Endothelial cell of umbilical vein (primary cell): ENCODE results near the gene ACOX3. TPM values are rescaled to one million over a fixed set of nuclear protein-coding genes. Genes with fewer than 3 reads are reported as not detected.

Experiments used
- BruUV-seq: library from RNA; stranded (reverse); fragments of 400-500 nt; replicated peaks from 2 replicates; lab custom pipeline; 2021; lab: Mats Ljungman, UMichigan
- CTCF ChIA-PET: fragments of 300-600, 350-600 bp; sonication (Branson Sonifier 250); formaldehyde crosslinking; loops from one replicate; lab custom pipeline; 2021; ENCODE audit warnings: antibody characterized with exemption, inconsistent platforms; lab: Charles Lee
- POLR2A ChIA-PET: fragments of 300-600, 350-600 bp; sonication (Branson Sonifier 250); formaldehyde crosslinking; loops from one replicate; lab custom pipeline; 2021; ENCODE audit warnings: antibody characterized with exemption, inconsistent platforms; lab: Charles Lee
- DNase-seq: peaks from one replicate; pipeline ENCODE4 v3.0.0-alpha.2; 2011; ENCODE audit warnings: low read depth, low spot score
- FAIRE-seq: peaks from 2 replicates; lab custom pipeline; 2011; peaks lifted over from hg19 to GRCh38; lab: Jason Lieb, UNC
- H2AFZ ChIP-seq: 2 replicates; pipeline ENCODE4 v1.6.0; 2012; ENCODE audit warnings: low read depth, low read length, control low read depth, inconsistent platforms
- H3K27ac ChIP-seq: 2 replicates; pipeline ENCODE4 v1.5.1; 2011; ENCODE audit warnings: low read depth, mild to moderate bottlenecking, control low read depth, low read length, moderate library complexity; ENCODE audit not compliant: insufficient read depth
- H3K27me3 ChIP-seq, 2 experiments: 2 replicates each; pipeline versions ENCODE4 v1.6.0 to v1.6.1; 2011; ENCODE audit warnings: low read length in 2 of 2, mixed read lengths in 1 of 2; ENCODE audit not compliant: control insufficient read depth in 2 of 2, insufficient read depth in 2 of 2
- H3K36me3 ChIP-seq, 2 experiments: 2 replicates in 1 of 2; 3 replicates in 1 of 2; pipeline ENCODE4 v1.5.1; 2011; ENCODE audit warnings: low read length in 2 of 2, mild to moderate bottlenecking in 1 of 2, moderate library complexity in 1 of 2; ENCODE audit not compliant: control insufficient read depth in 2 of 2, insufficient read depth in 2 of 2; ENCODE audit errors: extremely low read depth in 1 of 2
- H3K4me1 ChIP-seq: 3 replicates; pipeline ENCODE4 v1.5.1; 2011; ENCODE audit warnings: mild to moderate bottlenecking, low read length; ENCODE audit not compliant: control insufficient read depth, insufficient read depth; ENCODE audit errors: extremely low read depth
- H3K4me2 ChIP-seq: 2 replicates; pipeline ENCODE4 v1.6.1; 2011; ENCODE audit warnings: low read length, control low read depth, mixed read lengths; ENCODE audit not compliant: insufficient read depth
- H3K4me3 ChIP-seq, 3 experiments: fragments of 200-600 bp in 1 of 3; sonication (generic), shearing (Covaris generic) in 1 of 3; replicated peaks in 1 of 3; 2 replicates each; pipeline ENCODE4 v1.5.1; 2011 to 2016; ENCODE audit warnings: control low read depth in 3 of 3, low read length in 3 of 3, mild to moderate bottlenecking in 2 of 3, inconsistent platforms in 1 of 3, low read depth in 1 of 3, moderate library complexity in 1 of 3; ENCODE audit not compliant: insufficient read depth in 1 of 3
- H3K79me2 ChIP-seq: 2 replicates; pipeline ENCODE4 v1.6.0; 2012; ENCODE audit warnings: low read length, inconsistent platforms; ENCODE audit not compliant: control insufficient read depth, insufficient read depth
- H3K9ac ChIP-seq: replicated peaks from 2 replicates; pipeline ENCODE3; 2011; ENCODE audit warnings: low read length, control low read depth; ENCODE audit not compliant: insufficient read depth; ENCODE audit errors: extremely low read depth
- H3K9me1 ChIP-seq: replicated peaks from 3 replicates; pipeline ENCODE4 v1.6.0; 2011; ENCODE audit warnings: mild to moderate bottlenecking, low read length; ENCODE audit not compliant: control insufficient read depth, insufficient read depth; ENCODE audit errors: extremely low read depth
- H3K9me3 ChIP-seq: replicated peaks from 2 replicates; pipeline ENCODE4 v1.5.1; 2012; ENCODE audit warnings: low read length, inconsistent platforms; ENCODE audit not compliant: control insufficient read depth, insufficient read depth
- H4K20me1 ChIP-seq: replicated peaks from 2 replicates; pipeline ENCODE3; 2011; ENCODE audit warnings: mild to moderate bottlenecking, low read length; ENCODE audit not compliant: control insufficient read depth, insufficient read depth; ENCODE audit errors: extremely low read depth
- EZH2 ChIP-seq: IDR thresholded peaks from 2 replicates; pipeline ENCODE4 v1.6.1; 2012; ENCODE audit warnings: borderline replicate concordance, low read depth, mild to moderate bottlenecking, moderate library complexity, low read length, inconsistent platforms; ENCODE audit not compliant: severe bottlenecking
- FOS ChIP-seq: IDR thresholded peaks from 2 replicates; pipeline ENCODE4 v1.6.1; 2011; ENCODE audit warnings: mild to moderate bottlenecking, low read length, moderate library complexity, borderline replicate concordance; ENCODE audit not compliant: insufficient read depth
- GATA2 ChIP-seq: IDR thresholded peaks from 2 replicates; pipeline ENCODE4 v1.7.0; 2011; ENCODE audit warnings: low read depth, mild to moderate bottlenecking, moderate library complexity, mixed read lengths, low read length; ENCODE audit not compliant: insufficient read length, insufficient read depth
- POLR2AphosphoS5 ChIP-seq: IDR thresholded peaks from 2 replicates; pipeline ENCODE4 v1.6.1; 2012; ENCODE audit warnings: low read depth, mild to moderate bottlenecking, control low read depth, low read length, moderate library complexity; ENCODE audit not compliant: insufficient read depth
- dilution Hi-C: fragments of 300-500 bp; cut with MboI; formaldehyde crosslinking; loops from one replicate; pipeline ENCODE4 v1.15.0; 2019; ENCODE audit warnings: low sequenced_read_pairs; ENCODE audit not compliant: extremely low pct_ligation_motif_present
- intact Hi-C: fragments of 100-400 bp; cut with micrococcal nuclease; formaldehyde crosslinking; loops from one replicate; pipeline ENCODE4 v1.10.0; 2022
- polyA plus RNA-seq, 4 experiments: library from polyadenylated mRNA; depleted of rRNA in 3 of 4; stranded (reverse) in 3 of 4; unstranded in 1 of 4; fragments of >200 nt; gene quantifications; 2 replicates each; pipeline versions ENCODE4 v1.2.1 to v1.2.3, GENCODE V29; 2011 to 2012; ENCODE audit warnings: missing spikeins in 1 of 4
- total RNA-seq: library from RNA; stranded (reverse); gene quantifications from 2 replicates; pipeline ENCODE4 v1.2.3, GENCODE V29; 2021
- TF ChIP-seq, protein P1 (sequence below), 2 donors: IDR thresholded peaks; 1 replicate in 1 of 2; 2 replicates in 1 of 2; pipeline ENCODE4 v1.5.1; 2011; ENCODE audit warnings: low read length in 2 of 2, mild to moderate bottlenecking in 2 of 2, moderate library complexity in 2 of 2, control low read depth in 1 of 2, inconsistent platforms in 1 of 2, low read depth in 1 of 2; ENCODE audit not compliant: insufficient read depth in 1 of 2; ENCODE audit errors: extremely low read depth in 1 of 2
- TF ChIP-seq, protein P2 (sequence below): IDR thresholded peaks from 2 replicates; pipeline ENCODE4 v1.6.1; 2011; ENCODE audit not compliant: insufficient read depth, insufficient read length

The ACOX3 gene
- total and polyA plus RNA-seq, 2 donors (not counting 3 experiments of a cell fraction or from before 2014, with no cell fraction given), result 13.0 to 26.3 TPM

GRCh38 chr4:8477095-8477635, 36.6 kb upstream of the ACOX3 start:
- H3K4me2 ChIP-seq, result no peak overlapping the region
- FAIRE-seq, result no peak
- H3K27me3 ChIP-seq, result no peaks in the 10 kb centered on the region
- DNase-seq, result no peak
- no peaks in the 10 kb centered on the region for H4K20me1 ChIP-seq
- no peak overlapping the region for H2AFZ ChIP-seq
- H3K4me1 ChIP-seq, result no peaks in the 10 kb centered on the region
- H3K4me3 ChIP-seq, result no peak overlapping the region
- BruUV-seq, result no TSS peak
- no peaks in the 10 kb centered on the region for H3K79me2 ChIP-seq
- no peaks in the 10 kb centered on the region for H3K9me3 ChIP-seq
- peaks cover 2 to 6% of the 10 kb centered on the region in 2 experiments for H3K36me3 ChIP-seq
- TF ChIP-seq POLR2AphosphoS5, result no peak
- TF ChIP-seq GATA2, result no peak
- TF ChIP-seq, protein P1, sequence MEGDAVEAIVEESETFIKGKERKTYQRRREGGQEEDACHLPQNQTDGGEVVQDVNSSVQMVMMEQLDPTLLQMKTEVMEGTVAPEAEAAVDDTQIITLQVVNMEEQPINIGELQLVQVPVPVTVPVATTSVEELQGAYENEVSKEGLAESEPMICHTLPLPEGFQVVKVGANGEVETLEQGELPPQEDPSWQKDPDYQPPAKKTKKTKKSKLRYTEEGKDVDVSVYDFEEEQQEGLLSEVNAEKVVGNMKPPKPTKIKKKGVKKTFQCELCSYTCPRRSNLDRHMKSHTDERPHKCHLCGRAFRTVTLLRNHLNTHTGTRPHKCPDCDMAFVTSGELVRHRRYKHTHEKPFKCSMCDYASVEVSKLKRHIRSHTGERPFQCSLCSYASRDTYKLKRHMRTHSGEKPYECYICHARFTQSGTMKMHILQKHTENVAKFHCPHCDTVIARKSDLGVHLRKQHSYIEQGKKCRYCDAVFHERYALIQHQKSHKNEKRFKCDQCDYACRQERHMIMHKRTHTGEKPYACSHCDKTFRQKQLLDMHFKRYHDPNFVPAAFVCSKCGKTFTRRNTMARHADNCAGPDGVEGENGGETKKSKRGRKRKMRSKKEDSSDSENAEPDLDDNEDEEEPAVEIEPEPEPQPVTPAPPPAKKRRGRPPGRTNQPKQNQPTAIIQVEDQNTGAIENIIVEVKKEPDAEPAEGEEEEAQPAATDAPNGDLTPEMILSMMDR (IDR thresholded peaks at IDR 0.05; ENCODE audit: extremely low read depth in 1 of 2, insufficient read depth in 1 of 2, low read depth in 1 of 2, low read length in 2 of 2), result no peak
- TF ChIP-seq, protein P2, sequence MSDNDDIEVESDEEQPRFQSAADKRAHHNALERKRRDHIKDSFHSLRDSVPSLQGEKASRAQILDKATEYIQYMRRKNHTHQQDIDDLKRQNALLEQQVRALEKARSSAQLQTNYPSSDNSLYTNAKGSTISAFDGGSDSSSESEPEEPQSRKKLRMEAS, result no peak
- no peak for TF ChIP-seq FOS
- no peak for TF ChIP-seq EZH2
- CTCF ChIA-PET, result interaction anchor here (1.0 to 1.5 kb wide), 2 partner anchors 8 to 9 kb away, joined by 3 to 6 read pairs; no protein-coding TSS in a partner anchor
- POLR2A ChIA-PET, result no interaction called here
- H3K9ac ChIP-seq, result no peak overlapping the region
- intact Hi-C loops (no loop called here), dilution Hi-C loops (no loop called here)
- H3K27ac ChIP-seq, result no peak overlapping the region
- H3K9me1 ChIP-seq, result no peaks in the 10 kb centered on the region
